Measurements from ENCODE around the gene PLPP4. TPM values are rescaled to one million over a fixed set of nuclear protein-coding genes. Genes with fewer than 3 reads are reported as not detected.

Gene PLPP4
- polyA plus RNA-seq, 3 donors = not detected

- intact Hi-C loops (cut with micrococcal nuclease) = no loop called here
- no peaks in the 10 kb centered on the region for H3K36me3 ChIP-seq (replicated peaks in 1 of 2; ENCODE audit: control insufficient read depth in 1 of 2, insufficient read depth in 2 of 2, low read length in 2 of 2)
- Mint-ChIP-seq H3K9me3 (peaks cover 0 to 6% (median 3%) of the 10 kb centered on the region in 7 donors), H3K27ac (no peak overlapping the region), H3K27me3 (ENCODE audit: low read depth in 3 of 3) (peaks cover 3 to 11% (median 3%) of the 10 kb centered on the region in 3 donors), H3K4me3 (no peak overlapping the region), H3K36me3 (no peaks in the 10 kb centered on the region), H3K4me1 (peaks cover 3% of the 10 kb centered on the region)
- no peak overlapping the region for H3K4me2 ChIP-seq (replicated peaks; ENCODE audit: extremely low read depth, low read length, poor library complexity, severe bottlenecking)
- no peaks in the 10 kb centered on the region for H3K27me3 ChIP-seq (ENCODE audit: control insufficient read depth in 2 of 2, insufficient read depth in 2 of 2, low read length in 2 of 2)
- H3K4me3 ChIP-seq (replicated peaks in 1 of 3; ENCODE audit: low read depth in 2 of 3, low read length in 3 of 3) = no peak overlapping the region
- no peak for DNase-seq
- no peaks in the 10 kb centered on the region for H3K79me2 ChIP-seq (ENCODE audit: insufficient read depth, low read length)
- H3K4me1 ChIP-seq (ENCODE audit: control insufficient read depth in 1 of 2, insufficient read depth in 2 of 2, low read length in 2 of 2) = peaks cover 0 to 2% of the 10 kb centered on the region in 2 donors
- WGBS (ENCODE audit: insufficient coverage) = 100% methylated on average over 2 of the region's 3 CpGs
- H3K27ac ChIP-seq (ENCODE audit: low read depth in 1 of 2, low read length in 2 of 2) = no peak overlapping the region
- no peaks in the 10 kb centered on the region for H4K20me1 ChIP-seq (ENCODE audit: insufficient read depth, low read length)
- TF ChIP-seq CTCF (IDR thresholded peaks at IDR 0.05) = no peak
- H3K9me3 ChIP-seq (replicated peaks in 1 of 2; ENCODE audit: control insufficient read depth in 1 of 2, insufficient read depth in 1 of 2, low read length in 2 of 2) = no peaks in the 10 kb centered on the region
- no peak overlapping the region for H3K9ac ChIP-seq (ENCODE audit: insufficient read depth, low read length, poor library complexity, severe bottlenecking)
- H2AFZ ChIP-seq (ENCODE audit: insufficient read depth, low read depth, low read length, poor library complexity, severe bottlenecking) = no peak overlapping the region
These were observed 49.6 kb downstream of the PLPP4 start for GRCh38 chr10:120506674-120507073.

- H3K27me3 ChIP-seq (ENCODE audit: control insufficient read depth in 2 of 2, insufficient read depth in 2 of 2, low read length in 2 of 2) = no peaks in the 10 kb centered on the region
- no peak overlapping the region for H3K4me2 ChIP-seq (replicated peaks; ENCODE audit: extremely low read depth, low read length, poor library complexity, severe bottlenecking)
- Mint-ChIP-seq H3K36me3 (no peaks in the 10 kb centered on the region), H3K9me3 (peaks cover 0 to 6% (median 3%) of the 10 kb centered on the region in 7 donors), H3K27ac (no peak overlapping the region), H3K4me1 (peaks cover 3% of the 10 kb centered on the region), H3K4me3 (no peak overlapping the region), H3K27me3 (ENCODE audit: low read depth in 3 of 3) (peaks cover 3 to 8% (median 3%) of the 10 kb centered on the region in 3 donors)
- no peak overlapping the region for H2AFZ ChIP-seq (ENCODE audit: insufficient read depth, low read depth, low read length, poor library complexity, severe bottlenecking)
- 83% methylated on average over 1 of the region's 1 CpG for WGBS (ENCODE audit: insufficient coverage)
- no peaks in the 10 kb centered on the region for H3K79me2 ChIP-seq (ENCODE audit: insufficient read depth, low read length)
- no peaks in the 10 kb centered on the region for H3K9me3 ChIP-seq (replicated peaks in 1 of 2; ENCODE audit: control insufficient read depth in 1 of 2, insufficient read depth in 1 of 2, low read length in 2 of 2)
- TF ChIP-seq CTCF (IDR thresholded peaks at IDR 0.05) = no peak
- H3K9ac ChIP-seq (ENCODE audit: insufficient read depth, low read length, poor library complexity, severe bottlenecking) = no peak overlapping the region
- H3K4me1 ChIP-seq (ENCODE audit: control insufficient read depth in 1 of 2, insufficient read depth in 2 of 2, low read length in 2 of 2) = peaks cover 0 to 2% of the 10 kb centered on the region in 2 donors
- no peaks in the 10 kb centered on the region for H3K36me3 ChIP-seq (replicated peaks in 1 of 2; ENCODE audit: control insufficient read depth in 1 of 2, insufficient read depth in 2 of 2, low read length in 2 of 2)
- no peak overlapping the region for H3K27ac ChIP-seq (ENCODE audit: low read depth in 1 of 2, low read length in 2 of 2)
- no peak for DNase-seq
- H4K20me1 ChIP-seq (ENCODE audit: insufficient read depth, low read length) = no peaks in the 10 kb centered on the region
- intact Hi-C loops (cut with micrococcal nuclease) = no loop called here
- no peak overlapping the region for H3K4me3 ChIP-seq (replicated peaks in 1 of 3; ENCODE audit: low read depth in 2 of 3, low read length in 3 of 3)
These were observed 50.1 kb downstream of the PLPP4 start for GRCh38 chr10:120507175-120507574.

Measured in CD14-positive monocyte (primary cell).